Activated naive CD4-positive, alpha-beta T cell treated with anti-CD3 and anti-CD28 coated beads, Interleukin-2, amount 50 U/mL, for 24 hours (primary cell): Measurements from ENCODE around the gene DDX11.
"Not testable (repeated sequence)": the region's sequence is repeated elsewhere in the genome, so short reads cannot be mapped to it uniquely, and the experiment has no call there.

Source experiments
- H3K27ac Mint-ChIP-seq: one replicate; pipeline ENCODE4 v1.8.0; 2021; ENCODE audit warnings: mild to moderate bottlenecking, mixed read lengths
- H3K27me3 Mint-ChIP-seq: one replicate; pipeline ENCODE4 v1.8.0; 2021; ENCODE audit warnings: mixed read lengths
- H3K36me3 Mint-ChIP-seq: one replicate; pipeline ENCODE4 v1.8.0; 2021; ENCODE audit warnings: mixed read lengths
- H3K4me1 Mint-ChIP-seq: one replicate; pipeline ENCODE4 v1.8.0; 2021; ENCODE audit warnings: mixed read lengths
- H3K4me3 Mint-ChIP-seq: one replicate; pipeline ENCODE4 v1.8.0; 2021; ENCODE audit warnings: mild to moderate bottlenecking, mixed read lengths
- H3K9me3 Mint-ChIP-seq: one replicate; pipeline ENCODE4 v1.8.0; 2021; ENCODE audit warnings: mixed read lengths

Gene DDX11

DNA sequence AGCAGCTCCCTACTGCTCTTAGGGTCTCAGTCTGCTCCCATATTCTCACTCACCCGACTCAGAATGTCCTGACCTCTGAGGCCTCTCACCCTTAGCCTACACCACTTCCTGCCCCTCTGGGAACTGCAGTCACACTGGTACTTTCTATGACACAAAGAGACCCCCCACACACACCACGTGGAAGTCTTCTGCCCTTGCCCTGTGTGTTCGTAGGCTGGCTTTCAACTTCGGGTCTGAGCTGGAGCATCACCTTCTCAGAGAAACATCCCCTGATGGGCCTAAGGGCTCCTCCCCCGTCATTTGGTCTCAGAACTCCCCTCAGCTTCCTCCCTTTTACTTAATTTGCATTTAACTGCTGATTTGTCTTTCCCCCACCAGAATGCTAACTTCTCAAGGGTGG, 22.0 kb upstream of the DDX11 start:
- not testable (repeated sequence) for H3K4me3 Mint-ChIP-seq, H3K27me3 Mint-ChIP-seq, H3K9me3 Mint-ChIP-seq, H3K36me3 Mint-ChIP-seq
- Mint-ChIP-seq H3K4me1 (peaks cover 13% of the 10 kb centered on the region), H3K27ac (peak overlapping the region; percentile 57)

GRCh38 chr12:31052121-31052520, 21.5 kb upstream of the DDX11 start:
- Mint-ChIP-seq H3K27ac (peak overlapping the region; percentile 57), H3K4me1 (peaks cover 13% of the 10 kb centered on the region)
- not testable (repeated sequence) for H3K36me3 Mint-ChIP-seq, H3K27me3 Mint-ChIP-seq, H3K9me3 Mint-ChIP-seq, H3K4me3 Mint-ChIP-seq

DNA sequence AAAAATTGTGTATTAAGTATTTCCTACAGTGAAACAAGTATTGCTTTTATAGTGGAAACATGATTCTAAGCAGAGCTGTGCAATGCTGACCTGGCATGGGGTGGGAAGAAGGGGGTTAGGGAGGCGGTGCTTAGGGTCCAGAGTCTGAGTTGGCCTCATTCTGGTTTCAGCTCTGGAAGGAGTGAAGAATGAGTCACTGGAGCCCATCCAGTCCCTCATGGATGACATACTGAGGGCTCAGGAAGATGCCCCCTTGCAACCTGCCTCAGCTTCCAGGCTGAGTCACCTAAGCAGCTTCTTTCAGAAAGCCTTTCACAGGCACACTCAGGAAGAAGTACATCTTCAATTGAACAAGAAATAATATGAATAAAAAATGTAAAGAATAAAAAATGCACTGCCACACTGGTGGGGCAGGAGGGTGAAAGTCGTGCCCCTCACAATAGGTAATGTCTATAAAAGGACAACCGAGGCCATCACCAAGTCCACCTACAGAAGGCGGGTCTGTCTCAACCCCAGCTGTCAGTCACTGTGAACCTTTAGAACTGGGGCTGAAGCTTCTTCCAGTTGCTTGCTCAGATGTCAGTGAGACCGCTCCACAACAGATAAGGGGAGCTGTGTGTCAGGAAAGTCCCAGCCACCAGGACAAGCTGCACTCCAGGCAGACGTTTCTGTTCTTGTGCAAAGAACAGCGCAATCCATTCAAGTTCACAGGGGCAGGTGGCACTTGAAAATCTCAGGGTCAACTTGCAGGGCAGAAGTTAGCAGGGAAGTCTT, 20.8 kb upstream of the DDX11 start:
- H3K36me3 Mint-ChIP-seq, H3K4me3 Mint-ChIP-seq, H3K27ac Mint-ChIP-seq, H3K27me3 Mint-ChIP-seq, H3K9me3 Mint-ChIP-seq: not testable (repeated sequence)
- H3K4me1 Mint-ChIP-seq = peaks cover 13% of the 10 kb centered on the region

GRCh38 chr12:31053944-31054343, 19.7 kb upstream of the DDX11 start:
- not testable (repeated sequence) for H3K27me3 Mint-ChIP-seq, H3K9me3 Mint-ChIP-seq
- peaks cover 13% of the 10 kb centered on the region for H3K4me1 Mint-ChIP-seq

GRCh38 chr12:31057671-31058070, 16.0 kb upstream of the DDX11 start:
- H3K27me3 Mint-ChIP-seq = no peaks in the 10 kb centered on the region
- H3K36me3 Mint-ChIP-seq = no peaks in the 10 kb centered on the region
- peaks cover under 1% of the 10 kb centered on the region for H3K4me1 Mint-ChIP-seq
- no peak overlapping the region for H3K4me3 Mint-ChIP-seq
- no peaks in the 10 kb centered on the region for H3K9me3 Mint-ChIP-seq
- no peak overlapping the region for H3K27ac Mint-ChIP-seq

More at GRCh38 chr12:31053944-31054343, 19.7 kb upstream of the DDX11 start:
- H3K36me3 Mint-ChIP-seq, H3K27ac Mint-ChIP-seq, H3K4me3 Mint-ChIP-seq: not testable (repeated sequence)

GRCh38 chr12:31066196-31066595, 7.5 kb upstream of the DDX11 start:
- H3K27me3 Mint-ChIP-seq, H3K4me3 Mint-ChIP-seq, H3K4me1 Mint-ChIP-seq, H3K9me3 Mint-ChIP-seq, H3K27ac Mint-ChIP-seq, H3K36me3 Mint-ChIP-seq: not testable (repeated sequence)

- H3K36me3 Mint-ChIP-seq, H3K27me3 Mint-ChIP-seq, H3K4me1 Mint-ChIP-seq, H3K27ac Mint-ChIP-seq, H3K4me3 Mint-ChIP-seq, H3K9me3 Mint-ChIP-seq: not testable (repeated sequence)
These were observed 6.0 kb upstream of the DDX11 start for GRCh38 chr12:31067656-31068055.

- peaks cover 22% of the 10 kb centered on the region for H3K4me1 Mint-ChIP-seq
- H3K4me3 Mint-ChIP-seq, H3K27me3 Mint-ChIP-seq, H3K27ac Mint-ChIP-seq, H3K36me3 Mint-ChIP-seq, H3K9me3 Mint-ChIP-seq: not testable (repeated sequence)
These were observed 2.5 kb upstream of the DDX11 start for GRCh38 chr12:31070971-31071740.

- H3K4me3 Mint-ChIP-seq = peak overlapping the region; percentile 99
These were observed 698 bp upstream of the DDX11 start for GRCh38 chr12:31072962-31073361.

GRCh38 chr12:31074333-31074874, 744 bp downstream of the DDX11 start:
- not testable (repeated sequence) for H3K36me3 Mint-ChIP-seq, H3K9me3 Mint-ChIP-seq, H3K27me3 Mint-ChIP-seq
- peak overlapping the region; percentile 99 for H3K4me3 Mint-ChIP-seq
- H3K4me1 Mint-ChIP-seq = peaks cover 27% of the 10 kb centered on the region
- peak overlapping the region; percentile 99 for H3K27ac Mint-ChIP-seq

More at GRCh38 chr12:31072962-31073361, 698 bp upstream of the DDX11 start:
- not testable (repeated sequence) for H3K27ac Mint-ChIP-seq, H3K9me3 Mint-ChIP-seq, H3K36me3 Mint-ChIP-seq, H3K27me3 Mint-ChIP-seq
- H3K4me1 Mint-ChIP-seq = peaks cover 27% of the 10 kb centered on the region

GRCh38 chr12:31076150-31076549, 2.5 kb downstream of the DDX11 start:
- Mint-ChIP-seq H3K4me1 (peaks cover 31% of the 10 kb centered on the region), H3K4me3 (peak overlapping the region; percentile 4)
- not testable (repeated sequence) for H3K27ac Mint-ChIP-seq, H3K27me3 Mint-ChIP-seq, H3K9me3 Mint-ChIP-seq, H3K36me3 Mint-ChIP-seq

- not testable (repeated sequence) for H3K9me3 Mint-ChIP-seq, H3K36me3 Mint-ChIP-seq, H3K4me3 Mint-ChIP-seq, H3K27me3 Mint-ChIP-seq, H3K27ac Mint-ChIP-seq
- peaks cover 31% of the 10 kb centered on the region for H3K4me1 Mint-ChIP-seq
These were observed 3.4 kb downstream of the DDX11 start for GRCh38 chr12:31077095-31077494.

GRCh38 chr12:31077998-31078397, 4.3 kb downstream of the DDX11 start:
- not testable (repeated sequence) for H3K36me3 Mint-ChIP-seq, H3K27me3 Mint-ChIP-seq, H3K9me3 Mint-ChIP-seq, H3K4me3 Mint-ChIP-seq, H3K27ac Mint-ChIP-seq
- peaks cover 28% of the 10 kb centered on the region for H3K4me1 Mint-ChIP-seq

DNA sequence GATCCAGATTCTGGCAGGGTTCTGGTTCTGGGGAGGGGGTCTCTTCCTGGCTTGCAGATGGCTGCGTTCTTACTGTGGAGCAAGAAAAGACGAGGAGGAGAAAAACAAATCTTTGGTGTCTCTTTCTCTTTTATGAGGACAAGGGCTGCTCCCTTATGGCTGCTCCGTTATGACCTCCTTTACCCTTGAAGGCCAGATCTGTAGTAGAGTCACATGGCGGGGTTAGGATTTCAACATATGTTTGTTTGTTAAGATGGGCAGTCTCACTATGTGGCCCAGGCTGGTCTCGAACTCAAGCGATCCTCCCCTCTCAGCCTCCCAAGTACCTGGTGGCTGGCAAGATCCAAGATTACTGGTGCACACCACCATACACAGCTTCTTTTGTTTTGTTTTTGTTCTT, 5.8 kb downstream of the DDX11 start:
- peaks cover 19% of the 10 kb centered on the region for H3K4me1 Mint-ChIP-seq
- not testable (repeated sequence) for H3K4me3 Mint-ChIP-seq, H3K36me3 Mint-ChIP-seq, H3K27me3 Mint-ChIP-seq, H3K27ac Mint-ChIP-seq, H3K9me3 Mint-ChIP-seq

DNA sequence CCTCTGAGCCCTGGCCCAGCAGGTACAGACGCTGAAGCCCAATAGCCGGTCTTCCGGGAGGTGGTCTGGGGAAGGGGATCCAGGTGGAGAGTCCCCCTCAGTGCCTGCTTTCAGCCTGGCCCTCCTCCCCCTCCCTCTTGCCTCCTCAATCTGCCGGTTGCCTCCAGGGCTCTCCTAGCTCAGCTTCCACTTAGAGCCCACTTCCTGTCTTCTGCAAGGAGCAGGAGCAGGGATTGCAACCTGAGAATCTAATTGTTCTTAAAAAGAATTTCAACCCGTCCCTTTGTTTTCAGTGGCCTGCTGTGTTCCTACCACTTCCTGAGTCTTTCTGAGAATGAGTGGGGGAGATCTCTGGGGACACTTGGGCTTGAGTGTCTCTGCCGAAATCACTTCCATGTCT, 6.6 kb downstream of the DDX11 start:
- not testable (repeated sequence) for H3K27ac Mint-ChIP-seq

DNA sequence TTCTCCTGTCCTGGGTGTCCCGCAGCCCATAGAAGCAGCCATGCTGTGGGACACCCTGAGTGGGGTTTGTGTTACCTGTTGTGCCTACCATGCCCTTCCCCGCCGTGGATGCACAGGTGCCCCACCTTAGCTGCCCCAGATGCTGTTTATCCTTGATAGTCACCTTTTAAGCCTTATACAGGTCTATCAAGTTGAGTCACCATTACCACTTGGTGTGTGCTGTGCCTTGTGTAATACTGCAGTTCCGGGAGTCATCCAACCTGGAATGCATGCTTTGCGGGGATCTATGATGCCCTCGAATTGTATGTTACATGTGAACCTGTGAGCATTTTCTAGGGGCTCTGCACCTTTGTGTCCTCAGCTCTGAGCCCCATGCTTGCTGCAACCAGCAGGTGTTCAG, 7.6 kb downstream of the DDX11 start:
- H3K4me3 Mint-ChIP-seq, H3K27ac Mint-ChIP-seq, H3K36me3 Mint-ChIP-seq, H3K9me3 Mint-ChIP-seq, H3K27me3 Mint-ChIP-seq, H3K4me1 Mint-ChIP-seq: not testable (repeated sequence)

More for the DNA sequence above, 6.6 kb downstream of the DDX11 start:
- H3K9me3 Mint-ChIP-seq, H3K27me3 Mint-ChIP-seq, H3K36me3 Mint-ChIP-seq, H3K4me3 Mint-ChIP-seq: not testable (repeated sequence)
- H3K4me1 Mint-ChIP-seq = peaks cover 14% of the 10 kb centered on the region
